OCI-LY7 (cell line): Measurements from ENCODE around the gene KDM2A.

Experiments used
- CTCF ChIP-seq: fragments of 200-600 bp; sonication (generic); conservative IDR thresholded peaks from 2 replicates; pipeline ENCODE4 v1.5.1; 2014; ENCODE audit warnings: mild to moderate bottlenecking, antibody characterized with exemption, low read length, moderate library complexity, mixed read lengths
- EZH2phosphoT487 ChIP-seq: fragments of 200-600 bp; sonication (generic); IDR thresholded peaks from 2 replicates; pipeline ENCODE4 v1.6.1; 2018; ENCODE audit warnings: low read depth, borderline replicate concordance, mild to moderate bottlenecking, mixed run types, antibody characterized with exemption, low read length, moderate library complexity, mixed read lengths

- no peak for TF ChIP-seq CTCF
- no peak for TF ChIP-seq EZH2phosphoT487
Measured at GRCh38 chr11:67287355-67288197, 168.5 kb downstream of the KDM2A start.
